ENCODE data around the gene DHCR24. TPM values are rescaled to one million over a fixed set of nuclear protein-coding genes. Genes with fewer than 3 reads are reported as not detected.

DHCR24 gene
- total and polyA plus RNA-seq, 2 of the 13 experiments (the other 11 are each of a cell fraction or from before 2014, with no cell fraction given): 374 to 448 TPM

DNA sequence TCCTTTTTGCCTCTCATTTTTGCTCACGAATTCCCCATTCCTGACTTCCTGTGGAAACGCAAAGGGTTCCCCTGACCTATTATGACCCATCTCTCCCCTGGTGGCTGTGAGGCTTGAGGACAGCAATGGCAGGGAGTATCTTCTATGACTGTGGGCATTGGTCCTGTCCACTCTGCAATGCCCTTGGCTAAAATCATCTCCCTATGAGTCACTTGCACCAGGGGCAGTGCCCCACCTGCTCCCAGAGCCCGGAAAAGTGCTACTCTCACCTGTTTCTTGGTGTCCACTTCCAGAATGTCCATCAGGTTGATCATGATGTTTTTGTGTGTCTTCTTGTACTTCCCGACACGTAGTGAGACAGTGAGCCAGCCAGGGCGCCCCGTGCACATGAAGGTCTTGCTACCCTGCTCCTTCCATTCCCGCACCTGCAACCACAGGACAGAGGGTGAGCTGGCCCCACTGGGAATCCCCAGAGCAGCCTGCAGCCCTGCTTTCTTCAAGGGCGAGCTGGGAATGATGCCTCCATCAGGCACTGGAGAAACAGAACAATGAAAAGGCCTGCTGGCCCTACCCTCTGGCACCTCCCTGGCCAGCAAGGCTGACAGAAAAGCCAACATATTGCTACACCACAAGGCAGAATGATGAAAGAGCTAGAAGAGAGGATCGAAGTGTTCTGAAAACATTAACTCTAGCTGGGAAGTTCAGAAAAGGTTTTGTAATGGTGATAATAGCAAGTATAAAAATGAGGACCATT lies 3.5 kb downstream of the DHCR24 start (continued):
- TF ChIP-seq PHF21A (CRISPR knock-in tag; IDR thresholded peaks at IDR 0.05) (peak; percentile 42; the same call in 1 of the 2 replicates), ZNF761 (CRISPR knock-in tag; conservative IDR thresholded peaks at IDR 0.05) (0 out of 2 replicates have a peak, but pooled peaks have one; percentile 50), ESRRA (CRISPR knock-in tag; IDR thresholded peaks at IDR 0.05; ENCODE audit: low read depth) (no peak; the same call in 1 of the 2 replicates), SETDB1 (CRISPR knock-in tag; IDR thresholded peaks at IDR 0.05; ENCODE audit: borderline replicate concordance) (no peak), ZNF407 (CRISPR knock-in tag; IDR thresholded peaks at IDR 0.05; ENCODE audit: not compliant biosample characterization) (no peak), ZNF564 (CRISPR knock-in tag; IDR thresholded peaks at IDR 0.05) (no peak), IRX3 (CRISPR knock-in tag; IDR thresholded peaks at IDR 0.05; ENCODE audit: borderline replicate concordance, low read depth) (no peak), NR2C2 (CRISPR knock-in tag; IDR thresholded peaks at IDR 0.05; ENCODE audit: borderline replicate concordance) (peak; percentile 55; the same call in 1 of the 2 replicates), ZNF460 (CRISPR knock-in tag; IDR thresholded peaks at IDR 0.05; ENCODE audit: borderline replicate concordance) (no peak), ONECUT2 (CRISPR knock-in tag; IDR thresholded peaks at IDR 0.05) (peak; percentile 72), ZNF567 (CRISPR knock-in tag; IDR thresholded peaks at IDR 0.05; ENCODE audit: borderline replicate concordance) (no peak), ZNF350 (CRISPR knock-in tag; IDR thresholded peaks at IDR 0.05; ENCODE audit: borderline replicate concordance, low read depth) (peak; percentile 25; the same call in 1 of the 2 replicates), ATRX (CRISPR knock-in tag; IDR thresholded peaks at IDR 0.05; ENCODE audit: borderline replicate concordance) (no peak), CCDC6 (CRISPR knock-in tag; IDR thresholded peaks at IDR 0.05) (no peak; the same call in 1 of the 2 replicates), MXI1 (IDR thresholded peaks at IDR 0.05; ENCODE audit: borderline replicate concordance, low read depth, low read length) (no peak), SSRP1 (CRISPR knock-in tag; IDR thresholded peaks at IDR 0.05) (no peak), ZNF615 (CRISPR knock-in tag; IDR thresholded peaks at IDR 0.05; ENCODE audit: borderline replicate concordance) (no peak), TBP (CRISPR knock-in tag; IDR thresholded peaks at IDR 0.05) (no peak), ZNF530 (CRISPR knock-in tag; IDR thresholded peaks at IDR 0.05; ENCODE audit: low read depth) (no peak), NR0B2 (CRISPR knock-in tag; IDR thresholded peaks at IDR 0.05) (no peak)
- TF ChIP-seq, protein P1, sequence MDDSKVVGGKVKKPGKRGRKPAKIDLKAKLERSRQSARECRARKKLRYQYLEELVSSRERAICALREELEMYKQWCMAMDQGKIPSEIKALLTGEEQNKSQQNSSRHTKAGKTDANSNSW (CRISPR knock-in tag; IDR thresholded peaks at IDR 0.05; ENCODE audit: borderline replicate concordance): no peak

Data from HepG2 (cell line).